ENCODE results near the gene SYNGR3. TPM values are rescaled to one million over a fixed set of nuclear protein-coding genes. Genes with fewer than 3 reads are reported as not detected.
A peak's percentile ranks its signal among the peaks of the same experiment; 100 is the strongest.

Gene SYNGR3
- total and polyA plus RNA-seq, 3 experiments from 2014 or later = 2.1 to 3.6 (median 3.4) TPM

DNA sequence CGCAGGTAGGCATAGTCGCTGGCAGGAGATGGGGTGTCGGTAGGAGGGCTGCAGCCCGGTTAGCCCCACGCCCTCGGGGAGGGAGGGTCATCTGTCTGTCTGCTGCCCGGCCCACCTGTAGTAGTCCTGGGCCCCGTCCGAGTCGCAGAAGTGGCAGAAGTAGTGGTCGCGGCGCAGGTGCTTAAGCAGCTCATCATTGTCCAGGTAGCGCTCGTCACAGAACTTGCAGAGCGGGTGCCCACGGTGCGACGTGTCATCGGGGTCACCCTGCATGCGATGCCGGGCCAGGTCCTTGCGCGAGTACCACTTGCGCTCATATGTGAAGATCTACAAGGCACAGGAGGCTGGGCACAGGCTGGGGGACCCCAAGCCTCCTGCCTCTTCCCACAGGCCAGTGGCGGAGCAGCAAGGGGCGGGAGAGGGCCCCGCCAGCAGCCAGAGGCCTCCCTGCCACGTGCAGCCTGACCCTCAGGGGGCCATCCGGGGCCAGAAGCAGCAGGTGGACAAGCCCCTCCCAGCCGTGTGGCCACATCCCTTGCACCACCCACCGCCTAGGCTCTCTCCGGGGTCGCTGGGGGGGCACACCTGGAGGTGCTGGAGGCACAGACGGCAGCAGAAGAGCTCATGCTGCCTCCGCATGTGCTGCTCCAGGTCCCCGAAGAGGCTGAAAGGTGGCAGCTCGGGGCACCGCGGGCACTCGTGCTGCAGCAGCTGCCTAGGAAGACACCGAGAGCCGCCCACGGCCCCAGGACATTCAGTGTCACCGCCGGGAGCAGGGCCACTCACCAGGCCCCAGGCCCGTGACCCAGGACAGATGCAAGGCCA, 12.8 kb downstream of the SYNGR3 start:
- Mint-ChIP-seq H3K36me3 (peaks cover 0 to 44% (median 2%) of the 10 kb centered on the region in 3 donors), H3K4me1 (peaks cover 7 to 40% (median 11%) of the 10 kb centered on the region in 3 donors), H3K27me3 (no peaks in the 10 kb centered on the region), H3K9me3 (no peaks in the 10 kb centered on the region), H3K4me3 (no peak overlapping the region), H3K27ac (no peak overlapping the region)
- peaks cover 12% of the 10 kb centered on the region for H3K36me3 ChIP-seq (ENCODE audit: insufficient read depth, low read length)
- POLR2A ChIA-PET = no interaction called here
- no peaks in the 10 kb centered on the region for H3K27me3 ChIP-seq (ENCODE audit: insufficient read depth, low read length, poor library complexity, severe bottlenecking)
- no peak overlapping the region for H3K27ac ChIP-seq (ENCODE audit: low read depth, low read length)
- no peak for DNase-seq
- no peaks in the 10 kb centered on the region for H3K9me3 ChIP-seq (ENCODE audit: low read length)
- H3K4me3 ChIP-seq (ENCODE audit: low read length) = no peak overlapping the region
- peaks cover 18% of the 10 kb centered on the region for H3K4me1 ChIP-seq (ENCODE audit: insufficient read depth, low read length)
- CTCF ChIA-PET = interaction anchor here (0.8 to 3.1 kb wide), 10 partner anchors 9 to 152 kb away, joined by 3 to 23 read pairs (median 10); partner anchors contain the start of genes NDUFB10, NOXO1, NTHL1 and RAB26

GRCh38 chr16:2003231-2003826, 13.6 kb downstream of the SYNGR3 start:
- H3K4me3 ChIP-seq (ENCODE audit: low read length) = no peak overlapping the region
- Mint-ChIP-seq H3K27ac (no peak overlapping the region), H3K4me3 (no peak overlapping the region), H3K27me3 (no peaks in the 10 kb centered on the region), H3K36me3 (peaks cover 0 to 40% (median 2%) of the 10 kb centered on the region in 3 donors), H3K9me3 (no peaks in the 10 kb centered on the region), H3K4me1 (peaks cover 14 to 48% (median 18%) of the 10 kb centered on the region in 3 donors)
- H3K4me1 ChIP-seq (ENCODE audit: insufficient read depth, low read length) = peaks cover 25% of the 10 kb centered on the region
- no peaks in the 10 kb centered on the region for H3K27me3 ChIP-seq (ENCODE audit: insufficient read depth, low read length, poor library complexity, severe bottlenecking)
- H3K27ac ChIP-seq (ENCODE audit: low read depth, low read length) = peak overlapping the region; percentile 54
- H3K9me3 ChIP-seq (ENCODE audit: low read length) = no peaks in the 10 kb centered on the region
- H3K36me3 ChIP-seq (ENCODE audit: insufficient read depth, low read length) = peaks cover 12% of the 10 kb centered on the region
- DNase-seq = no peak
- CTCF ChIA-PET = interaction anchor here (0.8 to 3.1 kb wide), 15 partner anchors 9 to 151 kb away, joined by 3 to 23 read pairs (median 5); partner anchors contain the start of genes NDUFB10, NOXO1, NTHL1 and RAB26
- POLR2A ChIA-PET = interaction anchor here (1.0 kb wide), 1 partner anchor 39 kb away, joined by 4 read pairs; the partner anchor contains the start of gene RPS2

DNA sequence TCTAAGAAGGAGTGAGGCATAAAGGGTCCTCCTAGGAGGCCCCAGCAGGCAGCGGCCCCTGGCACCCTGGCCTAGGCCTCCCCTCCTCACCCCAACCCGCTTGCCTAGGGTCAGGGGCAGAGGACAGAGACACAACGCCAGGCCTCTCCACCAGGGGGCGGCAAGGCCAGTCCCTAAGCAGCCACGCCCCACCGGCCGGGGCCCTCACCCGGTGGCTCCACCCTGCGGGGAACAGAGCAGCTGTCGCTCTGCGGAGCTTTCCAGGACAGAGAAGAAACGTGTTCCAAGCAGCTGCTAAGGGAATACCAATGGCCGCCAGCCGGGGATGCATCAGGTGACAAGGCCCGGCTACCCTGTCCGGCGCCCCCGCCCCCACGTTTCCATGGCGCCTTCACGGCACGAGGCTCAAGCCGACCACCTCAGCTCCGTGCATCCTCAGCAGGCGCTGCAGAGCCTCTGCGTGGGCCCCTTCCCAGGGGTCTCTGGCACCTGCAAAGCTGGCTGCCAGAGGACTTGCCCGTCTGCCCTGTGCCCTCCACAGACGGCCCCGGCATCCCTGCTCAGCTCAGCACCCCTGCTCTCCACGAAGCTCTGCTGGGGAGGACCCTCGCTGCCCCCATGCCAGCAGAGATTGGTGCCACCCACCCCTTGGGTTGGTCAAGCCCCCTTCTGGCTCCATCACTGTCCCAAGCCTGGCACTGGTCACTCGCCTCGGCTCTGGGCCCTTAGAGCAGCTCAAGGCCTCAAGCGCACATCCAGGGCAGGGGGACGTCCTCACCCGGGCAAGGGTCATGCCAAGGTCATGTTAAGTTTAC, 14.3 kb downstream of the SYNGR3 start:
- Histone ChIP-seq H3K9me3 (ENCODE audit: low read length) (no peaks in the 10 kb centered on the region), H3K4me3 (ENCODE audit: low read length) (no peak overlapping the region), H3K4me1 (ENCODE audit: insufficient read depth, low read length) (peaks cover 32% of the 10 kb centered on the region), H3K27me3 (ENCODE audit: insufficient read depth, low read length, poor library complexity, severe bottlenecking) (no peaks in the 10 kb centered on the region), H3K27ac (ENCODE audit: low read depth, low read length) (peak overlapping the region; percentile 54), H3K36me3 (ENCODE audit: insufficient read depth, low read length) (peaks cover 12% of the 10 kb centered on the region)
- ChIA-PET CTCF (interaction anchor here (0.6 to 3.1 kb wide), 22 partner anchors 9 to 247 kb away, joined by 3 to 23 read pairs (median 3); partner anchors contain the start of genes ECI1, NDUFB10, NOXO1 and NTHL1), POLR2A (interaction anchor here (0.6 to 1.0 kb wide), 5 partner anchors 10 to 169 kb away, joined by 3 to 4 read pairs (median 3); partner anchors contain the start of gene RPS2)
- Mint-ChIP-seq H3K4me3 (no peak overlapping the region), H3K9me3 (no peaks in the 10 kb centered on the region), H3K27ac (peak overlapping the region in 1 of 8 donors; percentile 81), H3K4me1 (peaks cover 20 to 54% (median 24%) of the 10 kb centered on the region in 3 donors), H3K27me3 (no peaks in the 10 kb centered on the region), H3K36me3 (peaks cover 0 to 35% (median 2%) of the 10 kb centered on the region in 3 donors)
- DNase-seq = peak; percentile 74 to 88 (median 79)

GRCh38 chr16:2004795-2005517, 15.2 kb downstream of the SYNGR3 start:
- Histone ChIP-seq H3K4me3 (ENCODE audit: low read length) (no peak overlapping the region), H3K9me3 (ENCODE audit: low read length) (no peaks in the 10 kb centered on the region), H3K36me3 (ENCODE audit: insufficient read depth, low read length) (peaks cover 12% of the 10 kb centered on the region), H3K27ac (ENCODE audit: low read depth, low read length) (no peak overlapping the region), H3K27me3 (ENCODE audit: insufficient read depth, low read length, poor library complexity, severe bottlenecking) (no peaks in the 10 kb centered on the region), H3K4me1 (ENCODE audit: insufficient read depth, low read length) (peaks cover 33% of the 10 kb centered on the region)
- Mint-ChIP-seq H3K27me3 (no peaks in the 10 kb centered on the region), H3K27ac (peak overlapping the region in 1 of 8 donors; percentile 54), H3K4me1 (peaks cover 22 to 56% (median 24%) of the 10 kb centered on the region in 3 donors), H3K9me3 (no peaks in the 10 kb centered on the region), H3K36me3 (peaks cover 0 to 34% (median 2%) of the 10 kb centered on the region in 3 donors), H3K4me3 (no peak overlapping the region)
- CTCF ChIA-PET = interaction anchor here (0.8 to 3.1 kb wide), 8 partner anchors 11 to 246 kb away, joined by 3 to 23 read pairs (median 4); partner anchors contain the start of genes ECI1, RPS2, TBL3 and TRAF7
- no peak for DNase-seq
- POLR2A ChIA-PET = interaction anchor here (0.6 to 0.9 kb wide), 4 partner anchors 11 to 168 kb away, joined by 3 read pairs; partner anchors contain the start of gene RPS2

- Histone ChIP-seq H3K4me3 (ENCODE audit: low read length) (no peak overlapping the region), H3K4me1 (ENCODE audit: insufficient read depth, low read length) (peaks cover 40% of the 10 kb centered on the region), H3K9me3 (ENCODE audit: low read length) (no peaks in the 10 kb centered on the region), H3K27me3 (ENCODE audit: insufficient read depth, low read length, poor library complexity, severe bottlenecking) (no peaks in the 10 kb centered on the region), H3K36me3 (ENCODE audit: insufficient read depth, low read length) (peaks cover 12% of the 10 kb centered on the region), H3K27ac (ENCODE audit: low read depth, low read length) (no peak overlapping the region)
- Mint-ChIP-seq H3K4me1 (peaks cover 28 to 62% (median 30%) of the 10 kb centered on the region in 3 donors), H3K27ac (peak overlapping the region in 1 of 8 donors; percentile 54), H3K9me3 (no peaks in the 10 kb centered on the region), H3K4me3 (peak overlapping the region in 2 of 7 donors; percentile 44 to 71), H3K36me3 (peaks cover 0 to 31% (median 2%) of the 10 kb centered on the region in 3 donors), H3K27me3 (no peaks in the 10 kb centered on the region)
- CTCF ChIA-PET = interaction anchor here (1.2 to 3.1 kb wide), 2 partner anchors 135 to 149 kb away, joined by 3 to 23 read pairs; no protein-coding TSS in a partner anchor
- POLR2A ChIA-PET = interaction anchor here (0.8 kb wide), 1 partner anchor 41 kb away, joined by 3 read pairs; the partner anchor contains the start of gene RPS2
- DNase-seq = no peak
Measured at GRCh38 chr16:2005646-2006045, 15.9 kb downstream of the SYNGR3 start.

GRCh38 chr16:2006317-2006716, 16.5 kb downstream of the SYNGR3 start:
- no peaks in the 10 kb centered on the region for H3K27me3 ChIP-seq (ENCODE audit: insufficient read depth, low read length, poor library complexity, severe bottlenecking)
- Mint-ChIP-seq H3K27me3 (no peaks in the 10 kb centered on the region), H3K4me1 (peaks cover 28 to 62% (median 30%) of the 10 kb centered on the region in 3 donors), H3K27ac (peak overlapping the region in 4 of 8 donors; percentile 55 to 84 (median 72)), H3K4me3 (peak overlapping the region in 3 of 7 donors; percentile 37 to 83 (median 64)), H3K36me3 (peaks cover 0 to 24% (median 0%) of the 10 kb centered on the region in 3 donors), H3K9me3 (no peaks in the 10 kb centered on the region)
- DNase-seq = no peak
- H3K9me3 ChIP-seq (ENCODE audit: low read length) = no peaks in the 10 kb centered on the region
- POLR2A ChIA-PET = no interaction called here
- H3K4me1 ChIP-seq (ENCODE audit: insufficient read depth, low read length) = peaks cover 42% of the 10 kb centered on the region
- H3K4me3 ChIP-seq (ENCODE audit: low read length) = no peak overlapping the region
- CTCF ChIA-PET = interaction anchor here (1.2 kb wide), 1 partner anchor 149 kb away, joined by 3 read pairs; no protein-coding TSS in a partner anchor
- H3K36me3 ChIP-seq (ENCODE audit: insufficient read depth, low read length) = peaks cover 10% of the 10 kb centered on the region
- no peak overlapping the region for H3K27ac ChIP-seq (ENCODE audit: low read depth, low read length)

Data from CD8-positive, alpha-beta memory T cell (primary cell).